GM12878 (cell line): Measurements from ENCODE around the gene RRM2. TPM values are rescaled to one million over a fixed set of nuclear protein-coding genes. Genes with fewer than 3 reads are reported as not detected.
A peak's percentile ranks its signal among the peaks of the same experiment; 100 is the strongest.

Source experiments
- ATF2 ChIP-seq: IDR thresholded peaks from 2 replicates; pipeline ENCODE4 v1.6.1; 2012; ENCODE audit warnings: low read length, inconsistent platforms
- ATF7 ChIP-seq: fragments of 450-650 bp; IDR thresholded peaks from 2 replicates; pipeline ENCODE4 v1.6.1; 2016; ENCODE audit warnings: low read depth, mild to moderate bottlenecking
- BMI1 ChIP-seq: fragments of 450-650 bp; IDR thresholded peaks from 2 replicates; pipeline ENCODE4 v1.6.1; 2016; ENCODE audit warnings: mild to moderate bottlenecking, moderate library complexity, borderline replicate concordance
- CREM ChIP-seq: IDR thresholded peaks from 2 replicates; pipeline ENCODE4 v1.6.1; 2014; ENCODE audit warnings: antibody characterized with exemption, low read depth
- CUX1 ChIP-seq: IDR thresholded peaks from 2 replicates; pipeline ENCODE4 v1.6.1; 2012; ENCODE audit warnings: improper control_type of control experiment, low read depth, low read length; ENCODE audit not compliant: insufficient replicate concordance
- EED ChIP-seq: sonication (generic); IDR thresholded peaks from 2 replicates; pipeline ENCODE4 v1.6.1; 2016; ENCODE audit warnings: antibody characterized with exemption, low read depth
- HDGF ChIP-seq: fragments of 450-650 bp; IDR thresholded peaks from 2 replicates; pipeline ENCODE4 v1.6.1; 2016; ENCODE audit warnings: antibody characterized with exemption
- IKZF1 ChIP-seq: fragments of 450-650 bp; conservative IDR thresholded peaks from 2 replicates; pipeline ENCODE4 v1.6.1; 2017; ENCODE audit warnings: antibody characterized with exemption, mild to moderate bottlenecking
- IKZF2 ChIP-seq, 2 experiments: fragments of 450-650 bp; IDR thresholded peaks; 2 replicates each; pipeline ENCODE4 v1.6.1; 2017; ENCODE audit warnings: mild to moderate bottlenecking in 2 of 2, moderate library complexity in 2 of 2
- MEF2A ChIP-seq: IDR thresholded peaks from 2 replicates; pipeline ENCODE4 v1.6.1; 2011; ENCODE audit warnings: low read depth, mild to moderate bottlenecking, low read length, moderate library complexity; ENCODE audit not compliant: insufficient read depth
- MTA2 ChIP-seq: fragments of 450-650 bp; IDR thresholded peaks from 2 replicates; pipeline ENCODE4 v1.6.1; 2016; ENCODE audit warnings: low read depth, mild to moderate bottlenecking, moderate library complexity
- MXI1 ChIP-seq: fragments of 150-350 bp; IDR thresholded peaks from 2 replicates; pipeline ENCODE4 v1.6.1; 2011; ENCODE audit warnings: low read depth, mild to moderate bottlenecking, inconsistent platforms, low read length, improper control_type of control experiment
- NBN ChIP-seq: fragments of 450-650 bp; IDR thresholded peaks from 2 replicates; pipeline ENCODE4 v1.6.1; 2016
- NFYB ChIP-seq: IDR thresholded peaks from 2 replicates; pipeline ENCODE4 v1.6.1; 2011; ENCODE audit warnings: low read depth, mild to moderate bottlenecking, low read length, improper control_type of control experiment, moderate library complexity; ENCODE audit not compliant: insufficient read depth
- REST ChIP-seq: IDR thresholded peaks from 2 replicates; pipeline ENCODE4 v1.6.1; 2012; ENCODE audit warnings: mild to moderate bottlenecking, low read depth, low read length
- RUNX3 ChIP-seq: IDR thresholded peaks from 2 replicates; pipeline ENCODE4 v1.6.1; 2012; ENCODE audit warnings: low read length, inconsistent platforms
- TAF1 ChIP-seq: IDR thresholded peaks from 2 replicates; pipeline ENCODE4 v1.6.1; 2011; ENCODE audit warnings: mild to moderate bottlenecking, low read depth, low read length, borderline replicate concordance
- TCF12 ChIP-seq: IDR thresholded peaks from 2 replicates; pipeline ENCODE4 v1.6.1; 2011; ENCODE audit warnings: low read depth, mild to moderate bottlenecking, low read length
- polyA plus RNA-seq, 11 experiments: library from polyadenylated mRNA; depleted of rRNA in 4 of 11; unstranded in 6 of 11; stranded (reverse) in 5 of 11; fragments of >200 nt; fragmentation: Nextera tagmentation in 4 of 11; fragmentation: Illumina TruSeq in 1 of 11; extraction: Ambion mirVana in 4 of 11; extraction: Trizol in 1 of 11; gene quantifications; 1 replicate in 1 of 11; 2 replicates in 10 of 11; pipeline versions ENCODE4 v1.2.1 to v1.2.3, GENCODE V29; 2011 to 2016; ENCODE audit warnings: inconsistent platforms in 2 of 11, missing spikeins in 2 of 11, low read depth in 1 of 11
- total RNA-seq, 4 experiments: library from RNA; depleted of rRNA in 3 of 4; stranded (reverse); fragments of >200 nt in 3 of 4; fragmentation: Illumina TruSeq in 1 of 4; extraction: Trizol in 1 of 4; gene quantifications; 2 replicates each; pipeline versions ENCODE4 v1.2.1 to v1.2.3, GENCODE V29; 2013 to 2021
- TF ChIP-seq, protein P1 (sequence below): IDR thresholded peaks from 2 replicates; pipeline ENCODE4 v1.6.1; 2012; ENCODE audit warnings: low read depth, low read length, improper control_type of control experiment

The RRM2 gene
- total and polyA plus RNA-seq, 10 of the 15 experiments (the other 5 are each of a cell fraction or from before 2014, with no cell fraction given) = 54.4 to 771 (median 159) TPM

DNA sequence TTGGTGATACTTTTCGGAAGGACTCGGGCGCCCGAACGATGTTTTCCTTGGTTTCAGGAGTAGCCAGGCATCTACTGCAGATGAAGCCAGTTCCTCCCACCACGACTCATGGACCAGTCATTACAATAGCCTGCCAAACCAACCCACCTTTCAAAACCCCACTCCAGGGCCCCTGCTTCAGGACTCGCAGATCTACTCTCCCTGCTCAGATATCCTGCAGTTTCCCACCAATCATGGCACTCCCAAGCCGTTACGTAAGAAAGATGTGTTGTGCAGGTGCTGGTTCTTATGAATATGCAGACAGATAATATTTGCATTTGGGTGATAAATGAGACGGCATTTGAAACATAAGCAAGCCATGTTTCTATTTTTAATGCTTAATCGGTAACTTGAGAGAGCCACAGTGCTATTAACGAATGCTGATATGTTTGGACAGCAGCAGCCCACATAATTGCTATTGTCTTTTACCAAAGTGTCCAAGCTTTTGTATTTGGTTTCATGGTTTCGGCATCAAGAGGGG, 38.8 kb upstream of the RRM2 start (continued):
- TF ChIP-seq CUX1 (peak; percentile 13), IKZF1 (peak; percentile 63), RUNX3 (0 out of 2 replicates have a peak, but pooled peaks have one; percentile 21), TCF12 (peak; percentile 51; the same call in 1 of the 2 replicates), EED (no peak), NFYB (peak; percentile 68), BMI1 (no peak), REST (peak; percentile 74; the same call in 1 of the 2 replicates), MEF2A (0 out of 2 replicates have a peak, but pooled peaks have one; percentile 51), IKZF2 (IDR thresholded peaks at IDR 0.05) (peak; percentile 43 to 73), MTA2 (peak; percentile 90), ATF7 (peak; percentile 80), NBN (peak; percentile 57; the same call in 1 of the 2 replicates), HDGF (0 out of 2 replicates have a peak, but pooled peaks have one; percentile 59), CREM (no peak), TAF1 (no peak), ATF2 (0 out of 2 replicates have a peak, but pooled peaks have one; percentile 23), MXI1 (0 out of 2 replicates have a peak, but pooled peaks have one; percentile 24)
- TF ChIP-seq, protein P1, sequence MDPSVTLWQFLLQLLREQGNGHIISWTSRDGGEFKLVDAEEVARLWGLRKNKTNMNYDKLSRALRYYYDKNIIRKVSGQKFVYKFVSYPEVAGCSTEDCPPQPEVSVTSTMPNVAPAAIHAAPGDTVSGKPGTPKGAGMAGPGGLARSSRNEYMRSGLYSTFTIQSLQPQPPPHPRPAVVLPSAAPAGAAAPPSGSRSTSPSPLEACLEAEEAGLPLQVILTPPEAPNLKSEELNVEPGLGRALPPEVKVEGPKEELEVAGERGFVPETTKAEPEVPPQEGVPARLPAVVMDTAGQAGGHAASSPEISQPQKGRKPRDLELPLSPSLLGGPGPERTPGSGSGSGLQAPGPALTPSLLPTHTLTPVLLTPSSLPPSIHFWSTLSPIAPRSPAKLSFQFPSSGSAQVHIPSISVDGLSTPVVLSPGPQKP = no peak
